AG10803 (cell line): ENCODE measurements around the gene CMSS1.
A peak's percentile ranks its signal among the peaks of the same experiment; 100 is the strongest.
"Not testable (repeated sequence)": the region's sequence is repeated elsewhere in the genome, so short reads cannot be mapped to it uniquely, and the experiment has no call there.

Source experiments
- DNase-seq: peaks from one replicate; pipeline ENCODE4 v3.0.0; 2010; ENCODE audit warnings: low read depth
- H3K4me3 ChIP-seq: 2 replicates; pipeline ENCODE4 v1.5.1; 2011; ENCODE audit warnings: mild to moderate bottlenecking, low read length, control low read depth
- TF ChIP-seq, protein P1 (sequence below): conservative IDR thresholded peaks from 2 replicates; pipeline ENCODE4 v1.5.1; 2011; ENCODE audit warnings: mild to moderate bottlenecking, low read length, control low read depth, inconsistent platforms

Gene CMSS1

DNA sequence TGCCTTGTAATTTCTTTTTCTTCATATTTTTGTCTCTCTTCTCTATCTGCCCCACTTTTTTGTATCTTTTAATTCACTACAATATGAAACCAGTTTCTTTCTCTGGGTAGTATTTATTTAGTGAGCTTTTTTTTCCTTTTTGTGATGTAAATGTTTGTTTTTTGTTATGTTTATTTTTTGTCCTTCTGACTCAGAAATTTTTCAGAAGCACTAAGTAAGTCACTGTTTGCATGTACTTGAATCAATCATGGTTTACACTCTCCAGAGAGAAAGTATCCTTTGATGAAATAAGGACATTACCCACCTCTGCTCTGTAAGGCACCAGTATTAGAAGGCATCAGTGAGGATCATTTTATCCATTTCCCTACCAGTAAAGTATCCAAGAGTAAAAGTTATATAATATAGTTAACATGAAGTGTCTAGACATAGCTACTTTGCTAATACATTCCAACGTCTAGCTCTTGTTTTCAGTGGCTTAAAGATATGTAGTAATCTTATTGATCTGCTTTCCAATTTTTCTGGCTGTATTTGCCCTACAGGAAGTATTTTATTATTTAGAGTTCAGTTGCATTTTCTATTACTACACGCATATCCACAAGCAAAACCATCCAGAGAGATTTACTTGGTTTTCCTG is 271.2 kb downstream of the CMSS1 start:
- H3K4me3 ChIP-seq, result no peak overlapping the region
- TF ChIP-seq, protein P1, sequence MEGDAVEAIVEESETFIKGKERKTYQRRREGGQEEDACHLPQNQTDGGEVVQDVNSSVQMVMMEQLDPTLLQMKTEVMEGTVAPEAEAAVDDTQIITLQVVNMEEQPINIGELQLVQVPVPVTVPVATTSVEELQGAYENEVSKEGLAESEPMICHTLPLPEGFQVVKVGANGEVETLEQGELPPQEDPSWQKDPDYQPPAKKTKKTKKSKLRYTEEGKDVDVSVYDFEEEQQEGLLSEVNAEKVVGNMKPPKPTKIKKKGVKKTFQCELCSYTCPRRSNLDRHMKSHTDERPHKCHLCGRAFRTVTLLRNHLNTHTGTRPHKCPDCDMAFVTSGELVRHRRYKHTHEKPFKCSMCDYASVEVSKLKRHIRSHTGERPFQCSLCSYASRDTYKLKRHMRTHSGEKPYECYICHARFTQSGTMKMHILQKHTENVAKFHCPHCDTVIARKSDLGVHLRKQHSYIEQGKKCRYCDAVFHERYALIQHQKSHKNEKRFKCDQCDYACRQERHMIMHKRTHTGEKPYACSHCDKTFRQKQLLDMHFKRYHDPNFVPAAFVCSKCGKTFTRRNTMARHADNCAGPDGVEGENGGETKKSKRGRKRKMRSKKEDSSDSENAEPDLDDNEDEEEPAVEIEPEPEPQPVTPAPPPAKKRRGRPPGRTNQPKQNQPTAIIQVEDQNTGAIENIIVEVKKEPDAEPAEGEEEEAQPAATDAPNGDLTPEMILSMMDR, result no peak
- no peak for DNase-seq

DNA sequence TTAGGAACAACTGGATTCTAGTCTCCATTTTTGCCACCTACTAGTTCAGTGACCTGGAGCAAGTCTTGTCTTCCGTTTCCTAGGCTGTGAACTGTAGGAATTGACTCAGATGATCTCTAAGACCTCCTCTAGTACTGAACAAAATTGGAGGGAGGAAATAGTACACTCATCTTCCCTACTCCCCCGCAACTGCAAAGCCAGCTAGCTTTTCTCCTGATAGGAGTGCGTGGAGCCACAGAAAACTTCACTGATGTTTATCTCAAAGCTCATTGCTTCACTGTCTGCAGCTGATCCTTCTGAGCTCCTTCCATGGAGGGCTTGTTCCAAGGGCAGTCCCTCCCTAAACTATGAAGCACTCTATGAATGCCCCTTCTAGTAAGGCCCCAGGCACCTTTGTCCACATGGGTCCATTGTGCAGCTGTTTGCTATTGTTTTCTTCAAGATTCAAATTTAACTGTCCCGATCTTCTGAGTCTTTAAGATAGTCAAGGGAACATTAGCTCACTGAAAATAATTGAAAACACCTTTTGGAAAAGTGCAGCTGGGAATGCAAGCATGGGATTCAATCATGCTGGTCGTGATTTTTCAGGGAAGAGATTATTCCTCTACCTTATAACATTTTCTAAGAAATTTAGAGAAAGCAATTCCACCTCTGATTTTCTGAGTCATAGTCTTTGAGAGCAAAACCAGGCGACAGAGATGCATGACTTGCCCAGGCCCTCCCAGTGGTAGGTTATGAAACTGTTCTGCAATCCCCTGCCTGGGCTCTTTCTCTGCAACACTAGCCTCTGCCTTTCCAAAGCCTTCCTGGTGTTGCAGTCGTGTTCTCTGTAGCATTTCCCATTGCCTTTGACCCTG is 272.4 kb downstream of the CMSS1 start:
- TF ChIP-seq, protein P1, result peak; percentile 67
- no peak overlapping the region for H3K4me3 ChIP-seq
- DNase-seq, result peak; percentile 67

DNA sequence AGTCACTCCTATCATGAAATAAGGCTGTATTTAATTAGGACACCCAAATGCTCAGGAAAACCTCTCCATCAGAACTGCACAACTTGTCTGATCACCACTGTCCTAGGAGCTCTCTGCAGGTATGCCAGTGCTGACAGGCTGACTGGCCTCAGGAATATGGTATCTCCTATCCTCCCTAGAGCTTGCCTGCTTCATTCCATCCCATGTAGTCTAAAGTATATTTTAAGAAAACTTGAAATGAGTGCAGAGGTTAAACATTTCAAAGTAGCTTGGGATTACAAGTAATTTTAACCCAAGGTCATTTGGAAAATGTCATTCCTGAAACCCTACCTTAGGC is 273.0 kb downstream of the CMSS1 start:
- no peak overlapping the region for H3K4me3 ChIP-seq
- DNase-seq, result no peak
- TF ChIP-seq, protein P1, result no peak

DNA sequence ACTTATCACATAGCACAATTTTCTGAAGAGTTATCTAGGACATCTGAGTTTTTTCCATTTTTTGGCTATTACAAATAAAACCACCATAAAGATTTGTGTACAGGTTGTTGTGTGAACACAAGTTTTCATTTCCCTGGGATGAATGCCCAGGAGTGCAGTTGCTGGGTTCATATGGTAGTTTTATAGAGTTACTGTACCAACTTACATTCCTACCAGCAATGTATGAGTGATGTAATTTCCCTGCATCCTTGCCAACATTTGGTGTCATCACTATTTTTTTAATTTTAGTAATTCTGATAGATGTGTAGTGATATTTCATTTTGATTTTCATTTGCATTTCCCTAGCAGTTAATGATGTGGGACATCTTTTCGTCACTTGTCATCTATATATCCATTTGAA is 276.2 kb downstream of the CMSS1 start:
- TF ChIP-seq, protein P1, result no peak
- H3K4me3 ChIP-seq, result no peak overlapping the region
- peak; percentile 53 for DNase-seq

DNA sequence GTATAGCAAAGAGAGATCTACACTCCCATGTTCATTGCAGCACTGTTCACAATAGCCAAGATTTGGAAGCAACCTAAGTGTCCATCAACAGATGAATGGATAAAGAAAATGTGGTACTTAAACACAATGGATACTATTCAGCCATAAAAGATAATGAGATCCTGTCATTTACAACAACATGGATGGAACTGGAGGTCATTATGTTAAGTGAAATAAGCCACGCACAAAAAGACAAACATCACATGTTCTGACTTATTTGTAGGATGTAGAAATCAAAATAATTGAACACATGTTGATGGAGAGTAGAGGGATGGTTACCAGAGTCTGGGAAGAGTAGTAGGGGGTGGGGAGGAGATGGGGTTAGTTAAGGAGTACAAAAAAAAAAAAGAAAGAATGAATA is 278.6 kb downstream of the CMSS1 start:
- DNase-seq, H3K4me3 ChIP-seq: not testable (repeated sequence)

DNA sequence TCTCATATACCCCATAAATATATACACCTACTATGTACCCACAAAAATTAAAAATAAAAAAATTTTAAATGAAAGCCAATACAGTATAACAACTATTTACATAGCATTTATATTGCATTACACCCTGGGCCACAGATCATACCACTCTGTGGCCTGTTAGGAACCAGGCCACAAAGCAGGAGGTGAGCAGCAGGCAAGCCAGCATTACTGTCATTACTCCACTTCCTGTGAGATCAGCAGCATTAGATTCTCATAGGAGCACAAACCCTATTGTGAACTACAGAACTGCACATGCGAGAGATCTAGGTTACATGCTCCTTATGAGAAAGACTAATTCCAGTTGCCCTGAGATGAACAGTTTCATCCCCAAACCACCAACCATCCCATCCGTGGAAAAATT is 279.2 kb downstream of the CMSS1 start:
- no peak overlapping the region for H3K4me3 ChIP-seq
- no peak for DNase-seq
- TF ChIP-seq, protein P1, result no peak

DNA sequence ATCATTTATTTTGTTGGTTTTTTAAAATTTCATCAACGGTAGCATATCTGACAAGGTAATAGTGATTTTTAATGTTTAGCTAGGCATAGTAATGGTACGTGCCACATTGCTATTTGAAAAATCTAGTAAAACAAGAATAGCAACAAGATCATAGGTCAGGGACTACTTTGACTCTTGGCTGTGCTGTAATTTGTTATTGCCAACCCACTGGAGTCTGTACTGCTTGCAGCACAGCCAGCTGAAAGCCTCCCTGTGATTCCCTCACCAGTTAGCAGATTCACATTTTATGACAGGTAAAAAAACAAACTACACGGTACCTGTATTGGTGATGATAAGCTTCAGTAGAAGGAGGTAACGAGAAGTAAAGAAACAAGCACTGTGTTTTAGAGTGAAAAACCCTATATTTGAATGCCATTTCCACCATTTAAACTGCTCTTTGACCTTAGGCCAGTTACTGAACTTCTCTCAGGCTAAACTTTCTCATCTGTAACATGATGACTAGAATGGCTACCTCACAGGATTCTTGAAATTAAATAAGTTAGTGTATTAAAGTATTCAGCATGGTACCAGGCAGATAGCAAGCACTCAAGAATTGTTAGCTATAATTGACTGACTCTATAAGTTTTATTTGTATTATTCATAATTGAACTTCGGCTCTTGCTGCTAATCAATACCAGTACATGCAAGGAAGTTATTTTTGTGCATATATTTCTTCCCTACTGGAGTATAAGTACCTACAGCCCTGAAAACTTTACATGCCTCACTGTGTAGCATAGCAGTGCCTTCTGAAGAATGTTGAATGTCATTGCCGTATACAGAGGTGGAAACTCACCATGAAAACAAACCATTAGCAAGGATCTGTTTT is 280.5 kb downstream of the CMSS1 start:
- no peak overlapping the region for H3K4me3 ChIP-seq
- TF ChIP-seq, protein P1, result no peak
- DNase-seq, result no peak
